ENCODE measurements around the gene GREB1. TPM values are rescaled to one million over a fixed set of nuclear protein-coding genes. Genes with fewer than 3 reads are reported as not detected.

Gene GREB1
- total RNA-seq, 1 experiment from 2014 or later, result 6.2 TPM

DNA sequence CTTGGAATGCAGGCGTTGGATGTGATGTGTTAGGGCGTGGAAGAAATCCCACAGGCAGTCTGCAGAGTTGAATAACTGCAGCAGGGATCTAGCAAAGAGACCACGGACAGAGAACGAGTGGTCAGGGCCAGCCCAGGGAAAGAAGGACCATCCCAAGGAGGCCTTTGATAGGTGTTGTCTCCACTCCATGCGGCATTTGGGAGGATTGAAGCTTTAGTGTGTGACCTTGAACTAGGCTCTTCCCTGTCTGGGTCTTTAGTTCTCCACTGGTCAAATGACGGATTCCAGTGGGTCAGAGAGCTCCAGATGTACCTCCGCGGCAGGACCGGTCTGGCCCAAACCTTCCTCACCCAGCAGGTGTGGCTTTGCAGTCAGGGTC is 18.4 kb downstream of the GREB1 start:
- Histone ChIP-seq H3K4me2 (ENCODE audit: low read length) (no peak overlapping the region), H3K4me3 (replicated peaks in 1 of 2; ENCODE audit: low read depth in 1 of 2, low read length in 2 of 2) (no peak overlapping the region), H3K27ac (ENCODE audit: low read depth, low read length) (no peak overlapping the region), H3K36me3 (ENCODE audit: control insufficient read depth in 1 of 2, insufficient read depth in 2 of 2, low read length in 2 of 2) (no peaks in the 10 kb centered on the region), H3K9me3 (ENCODE audit: control insufficient read depth in 1 of 2, insufficient read depth in 1 of 2, low read depth in 1 of 2, low read length in 2 of 2) (no peaks in the 10 kb centered on the region), H3K79me2 (ENCODE audit: insufficient read depth, low read length) (no peaks in the 10 kb centered on the region), H3K4me1 (ENCODE audit: control insufficient read depth in 1 of 2, insufficient read depth in 2 of 2, low read length in 2 of 2) (no peaks in the 10 kb centered on the region), H4K20me1 (ENCODE audit: insufficient read depth) (no peaks in the 10 kb centered on the region), H3K27me3 (ENCODE audit: insufficient read depth, low read length) (peaks cover 8% of the 10 kb centered on the region; the same call in 1 of the 2 replicates), H2AFZ (ENCODE audit: low read depth, low read length, poor library complexity, severe bottlenecking) (no peak overlapping the region), H3K9ac (ENCODE audit: low read length) (no peak overlapping the region), H3K9me2 (ENCODE audit: insufficient read depth) (no peaks in the 10 kb centered on the region)
- RAD21 ChIA-PET (ENCODE audit: low non-redundant PET in 1 of 2, low total read pairs in 2 of 2, uncharacterized antibody in 2 of 2, unreplicated experiment in 2 of 2), result no interaction called here
- CTCF ChIA-PET, result no interaction called here
- POLR2A ChIA-PET, result no interaction called here
- no TSS peak for BruUV-seq (replicated peaks)
- intact Hi-C loops (cut with micrococcal nuclease), result no loop called here
- ATAC-seq (no peak), DNase-seq (ENCODE audit: low read depth, low spot score) (no peak)
- TF ChIP-seq, protein P1, sequence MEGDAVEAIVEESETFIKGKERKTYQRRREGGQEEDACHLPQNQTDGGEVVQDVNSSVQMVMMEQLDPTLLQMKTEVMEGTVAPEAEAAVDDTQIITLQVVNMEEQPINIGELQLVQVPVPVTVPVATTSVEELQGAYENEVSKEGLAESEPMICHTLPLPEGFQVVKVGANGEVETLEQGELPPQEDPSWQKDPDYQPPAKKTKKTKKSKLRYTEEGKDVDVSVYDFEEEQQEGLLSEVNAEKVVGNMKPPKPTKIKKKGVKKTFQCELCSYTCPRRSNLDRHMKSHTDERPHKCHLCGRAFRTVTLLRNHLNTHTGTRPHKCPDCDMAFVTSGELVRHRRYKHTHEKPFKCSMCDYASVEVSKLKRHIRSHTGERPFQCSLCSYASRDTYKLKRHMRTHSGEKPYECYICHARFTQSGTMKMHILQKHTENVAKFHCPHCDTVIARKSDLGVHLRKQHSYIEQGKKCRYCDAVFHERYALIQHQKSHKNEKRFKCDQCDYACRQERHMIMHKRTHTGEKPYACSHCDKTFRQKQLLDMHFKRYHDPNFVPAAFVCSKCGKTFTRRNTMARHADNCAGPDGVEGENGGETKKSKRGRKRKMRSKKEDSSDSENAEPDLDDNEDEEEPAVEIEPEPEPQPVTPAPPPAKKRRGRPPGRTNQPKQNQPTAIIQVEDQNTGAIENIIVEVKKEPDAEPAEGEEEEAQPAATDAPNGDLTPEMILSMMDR (IDR thresholded peaks at IDR 0.05 in 2 of 3, conservative IDR thresholded peaks at IDR 0.05 in 1 of 3; ENCODE audit: borderline replicate concordance in 1 of 3, insufficient read depth in 1 of 3, low read depth in 2 of 3, low read length in 2 of 3), result no peak
- TF ChIP-seq, protein P2, sequence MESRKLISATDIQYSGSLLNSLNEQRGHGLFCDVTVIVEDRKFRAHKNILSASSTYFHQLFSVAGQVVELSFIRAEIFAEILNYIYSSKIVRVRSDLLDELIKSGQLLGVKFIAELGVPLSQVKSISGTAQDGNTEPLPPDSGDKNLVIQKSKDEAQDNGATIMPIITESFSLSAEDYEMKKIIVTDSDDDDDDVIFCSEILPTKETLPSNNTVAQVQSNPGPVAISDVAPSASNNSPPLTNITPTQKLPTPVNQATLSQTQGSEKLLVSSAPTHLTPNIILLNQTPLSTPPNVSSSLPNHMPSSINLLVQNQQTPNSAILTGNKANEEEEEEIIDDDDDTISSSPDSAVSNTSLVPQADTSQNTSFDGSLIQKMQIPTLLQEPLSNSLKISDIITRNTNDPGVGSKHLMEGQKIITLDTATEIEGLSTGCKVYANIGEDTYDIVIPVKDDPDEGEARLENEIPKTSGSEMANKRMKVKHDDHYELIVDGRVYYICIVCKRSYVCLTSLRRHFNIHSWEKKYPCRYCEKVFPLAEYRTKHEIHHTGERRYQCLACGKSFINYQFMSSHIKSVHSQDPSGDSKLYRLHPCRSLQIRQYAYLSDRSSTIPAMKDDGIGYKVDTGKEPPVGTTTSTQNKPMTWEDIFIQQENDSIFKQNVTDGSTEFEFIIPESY (IDR thresholded peaks at IDR 0.05; ENCODE audit: extremely low read depth, insufficient replicate concordance, low read length), result no peak
- TF ChIP-seq, protein P3, sequence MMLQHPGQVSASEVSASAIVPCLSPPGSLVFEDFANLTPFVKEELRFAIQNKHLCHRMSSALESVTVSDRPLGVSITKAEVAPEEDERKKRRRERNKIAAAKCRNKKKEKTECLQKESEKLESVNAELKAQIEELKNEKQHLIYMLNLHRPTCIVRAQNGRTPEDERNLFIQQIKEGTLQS (IDR thresholded peaks at IDR 0.05), result no peak
- TF ChIP-seq EZH2phosphoT487 (IDR thresholded peaks at IDR 0.05; ENCODE audit: borderline replicate concordance) (no peak), EZH2 (IDR thresholded peaks at IDR 0.05) (no peak), JUND (IDR thresholded peaks at IDR 0.05) (no peak), TCF7L2 (IDR thresholded peaks at IDR 0.05; ENCODE audit: borderline replicate concordance, extremely low read depth, insufficient read depth, insufficient read length) (no peak), SRF (IDR thresholded peaks at IDR 0.05; ENCODE audit: low read depth) (no peak), YY1 (IDR thresholded peaks at IDR 0.05; ENCODE audit: extremely low read depth, insufficient replicate concordance, low read depth, low read length) (no peak), FOSL1 (IDR thresholded peaks at IDR 0.05; ENCODE audit: low read depth) (no peak), ELF1 (IDR thresholded peaks at IDR 0.05; ENCODE audit: borderline replicate concordance, low read depth) (no peak), ZFX (IDR thresholded peaks at IDR 0.05) (no peak), ZNF274 (IDR thresholded peaks at IDR 0.05; ENCODE audit: low read depth, low read length) (no peak), EGR1 (IDR thresholded peaks at IDR 0.05; ENCODE audit: low read depth) (no peak), POLR2AphosphoS5 (IDR thresholded peaks at IDR 0.05; ENCODE audit: low read depth, low read length) (no peak), CEBPB (IDR thresholded peaks at IDR 0.05; ENCODE audit: low read depth) (no peak), SIN3A (IDR thresholded peaks at IDR 0.05; ENCODE audit: low read depth) (no peak), SP1 (IDR thresholded peaks at IDR 0.05; ENCODE audit: low read depth) (no peak)
- TF ChIP-seq, protein P4, sequence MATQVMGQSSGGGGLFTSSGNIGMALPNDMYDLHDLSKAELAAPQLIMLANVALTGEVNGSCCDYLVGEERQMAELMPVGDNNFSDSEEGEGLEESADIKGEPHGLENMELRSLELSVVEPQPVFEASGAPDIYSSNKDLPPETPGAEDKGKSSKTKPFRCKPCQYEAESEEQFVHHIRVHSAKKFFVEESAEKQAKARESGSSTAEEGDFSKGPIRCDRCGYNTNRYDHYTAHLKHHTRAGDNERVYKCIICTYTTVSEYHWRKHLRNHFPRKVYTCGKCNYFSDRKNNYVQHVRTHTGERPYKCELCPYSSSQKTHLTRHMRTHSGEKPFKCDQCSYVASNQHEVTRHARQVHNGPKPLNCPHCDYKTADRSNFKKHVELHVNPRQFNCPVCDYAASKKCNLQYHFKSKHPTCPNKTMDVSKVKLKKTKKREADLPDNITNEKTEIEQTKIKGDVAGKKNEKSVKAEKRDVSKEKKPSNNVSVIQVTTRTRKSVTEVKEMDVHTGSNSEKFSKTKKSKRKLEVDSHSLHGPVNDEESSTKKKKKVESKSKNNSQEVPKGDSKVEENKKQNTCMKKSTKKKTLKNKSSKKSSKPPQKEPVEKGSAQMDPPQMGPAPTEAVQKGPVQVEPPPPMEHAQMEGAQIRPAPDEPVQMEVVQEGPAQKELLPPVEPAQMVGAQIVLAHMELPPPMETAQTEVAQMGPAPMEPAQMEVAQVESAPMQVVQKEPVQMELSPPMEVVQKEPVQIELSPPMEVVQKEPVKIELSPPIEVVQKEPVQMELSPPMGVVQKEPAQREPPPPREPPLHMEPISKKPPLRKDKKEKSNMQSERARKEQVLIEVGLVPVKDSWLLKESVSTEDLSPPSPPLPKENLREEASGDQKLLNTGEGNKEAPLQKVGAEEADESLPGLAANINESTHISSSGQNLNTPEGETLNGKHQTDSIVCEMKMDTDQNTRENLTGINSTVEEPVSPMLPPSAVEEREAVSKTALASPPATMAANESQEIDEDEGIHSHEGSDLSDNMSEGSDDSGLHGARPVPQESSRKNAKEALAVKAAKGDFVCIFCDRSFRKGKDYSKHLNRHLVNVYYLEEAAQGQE (IDR thresholded peaks at IDR 0.05; ENCODE audit: low read depth), result no peak
